CD14-positive monocyte (primary cell): Measurements from ENCODE around the gene KLK7. TPM values are rescaled to one million over a fixed set of nuclear protein-coding genes. Genes with fewer than 3 reads are reported as not detected.

Experiments used
- DNase-seq, 3 donors: peaks; one replicate each; pipeline ENCODE4 v3.0.0-alpha.2; 2011 to 2022
- H2AFZ ChIP-seq: 2 replicates; pipeline ENCODE4 v1.6.0; 2012; ENCODE audit warnings: mild to moderate bottlenecking, low read depth, low read length, inconsistent platforms; ENCODE audit not compliant: insufficient read depth, poor library complexity, severe bottlenecking
- H3K27ac ChIP-seq, 2 donors: 1 replicate in 1 of 2; 2 replicates in 1 of 2; pipeline ENCODE4 v1.5.1; 2012 to 2013; ENCODE audit warnings: low read length in 2 of 2, control low read depth in 1 of 2, inconsistent platforms in 1 of 2, low read depth in 1 of 2, mild to moderate bottlenecking in 1 of 2
- H3K27me3 ChIP-seq, 2 donors: one replicate each; pipeline versions ENCODE4 v1.6.0 to v1.6.1; 2011 to 2013; ENCODE audit warnings: low read length in 2 of 2; ENCODE audit not compliant: control insufficient read depth in 2 of 2, insufficient read depth in 2 of 2
- H3K36me3 ChIP-seq, 2 donors: replicated peaks in 1 of 2; 1 replicate in 1 of 2; 2 replicates in 1 of 2; pipeline versions ENCODE4 v1.5.1 to v1.6.1; 2012 to 2013; ENCODE audit warnings: low read length in 2 of 2, control low read depth in 1 of 2, inconsistent platforms in 1 of 2, mild to moderate bottlenecking in 1 of 2; ENCODE audit not compliant: insufficient read depth in 2 of 2, control insufficient read depth in 1 of 2
- H3K4me1 ChIP-seq, 2 donors: 1 replicate in 1 of 2; 2 replicates in 1 of 2; pipeline versions ENCODE4 v1.5.1 to v1.6.1; 2012 to 2013; ENCODE audit warnings: low read length in 2 of 2, control low read depth in 1 of 2, inconsistent platforms in 1 of 2, mild to moderate bottlenecking in 1 of 2, moderate library complexity in 1 of 2; ENCODE audit not compliant: insufficient read depth in 2 of 2, control insufficient read depth in 1 of 2
- H3K4me2 ChIP-seq: replicated peaks from 2 replicates; pipeline ENCODE3; 2012; ENCODE audit warnings: low read length, moderate library complexity, mild to moderate bottlenecking; ENCODE audit not compliant: poor library complexity, severe bottlenecking; ENCODE audit errors: extremely low read depth
- H3K4me3 ChIP-seq, 3 experiments: fragments of 200-600 bp in 1 of 3; sonication (generic) in 1 of 3; replicated peaks in 1 of 3; 1 replicate in 2 of 3; 2 replicates in 1 of 3; pipeline ENCODE4 v1.5.1; 2011 to 2013; ENCODE audit warnings: low read length in 3 of 3, mild to moderate bottlenecking in 3 of 3, control low read depth in 2 of 3, low read depth in 2 of 3, inconsistent platforms in 1 of 3, moderate library complexity in 1 of 3
- H3K79me2 ChIP-seq: 2 replicates; pipeline ENCODE4 v1.6.0; 2012; ENCODE audit warnings: mild to moderate bottlenecking, control low read depth, inconsistent platforms, low read length, moderate library complexity; ENCODE audit not compliant: insufficient read depth
- H3K9ac ChIP-seq: 2 replicates; pipeline ENCODE4 v1.6.0; 2017; ENCODE audit warnings: low read length, mild to moderate bottlenecking; ENCODE audit not compliant: insufficient read depth, poor library complexity, severe bottlenecking
- H3K9me3 ChIP-seq, 2 donors: replicated peaks in 1 of 2; 1 replicate in 1 of 2; 2 replicates in 1 of 2; pipeline versions ENCODE4 v1.5.1 to v1.6.1; 2012 to 2013; ENCODE audit warnings: low read length in 2 of 2, control low read depth in 1 of 2; ENCODE audit not compliant: control insufficient read depth in 1 of 2, insufficient read depth in 1 of 2
- H4K20me1 ChIP-seq: 2 replicates; pipeline ENCODE4 v1.6.0; 2012; ENCODE audit warnings: mild to moderate bottlenecking, low read length, control low read depth, moderate library complexity; ENCODE audit not compliant: insufficient read depth
- H3K27ac Mint-ChIP-seq, 7 donors: one replicate each; pipeline ENCODE4 v1.8.0; 2020; ENCODE audit warnings: mild to moderate bottlenecking in 7 of 7, mixed read lengths in 7 of 7, moderate library complexity in 6 of 7, inconsistent platforms in 2 of 7
- H3K27me3 Mint-ChIP-seq, 3 donors: one replicate each; pipeline ENCODE4 v1.8.0; 2021 to 2022; ENCODE audit warnings: low read depth in 3 of 3, mild to moderate bottlenecking in 3 of 3, mixed read lengths in 3 of 3, moderate library complexity in 3 of 3, inconsistent platforms in 1 of 3
- H3K36me3 Mint-ChIP-seq, 2 donors: one replicate each; pipeline ENCODE4 v1.8.0; 2020; ENCODE audit warnings: mixed read lengths in 2 of 2, inconsistent platforms in 1 of 2, mild to moderate bottlenecking in 1 of 2
- H3K4me1 Mint-ChIP-seq: one replicate; pipeline ENCODE4 v1.8.0; 2020; ENCODE audit warnings: mild to moderate bottlenecking, mixed read lengths
- H3K4me3 Mint-ChIP-seq, 2 donors: one replicate each; pipeline ENCODE4 v1.8.0; 2020; ENCODE audit warnings: mild to moderate bottlenecking in 2 of 2, mixed read lengths in 2 of 2, moderate library complexity in 1 of 2
- H3K9me3 Mint-ChIP-seq, 7 donors: one replicate each; pipeline ENCODE4 v1.8.0; 2020 to 2022; ENCODE audit warnings: mixed read lengths in 7 of 7, mild to moderate bottlenecking in 6 of 7, moderate library complexity in 6 of 7, inconsistent platforms in 2 of 7
- CTCF ChIP-seq: fragments of 200-600 bp; IDR thresholded peaks from one replicate; pipeline ENCODE4 v1.8.0; 2022; ENCODE audit warnings: antibody characterized with exemption, mild to moderate bottlenecking
- WGBS: methylation state at CpG from one replicate; pipeline ENCODE4 v1.1.5; 2013; ENCODE audit warnings: missing lambda C conversion rate; ENCODE audit not compliant: insufficient coverage; 5-methylcytosine and 5-hydroxymethylcytosine counted together
- intact Hi-C, 2 donors: fragments of 100-400 bp; cut with micrococcal nuclease; formaldehyde crosslinking; loops; one replicate each; pipeline versions ENCODE4 v1.15.0 to v1.15.1; 2023
- polyA plus RNA-seq, 3 donors: library from polyadenylated mRNA; depleted of rRNA in 1 of 3; unstranded in 2 of 3; stranded (reverse) in 1 of 3; fragments of 300-500 nt in 2 of 3; fragments of >200 nt in 1 of 3; fragmentation: Illumina TruSeq in 2 of 3; gene quantifications; 1 replicate in 2 of 3; 2 replicates in 1 of 3; pipeline ENCODE4 v1.2.3, GENCODE V29; 2012 to 2021

Gene KLK7
- polyA plus RNA-seq, 3 donors = not detected

- H3K4me2 ChIP-seq = no peak overlapping the region
- intact Hi-C loops = no loop called here
- H3K27me3 ChIP-seq = peaks cover 0 to 5% of the 10 kb centered on the region in 2 donors
- Mint-ChIP-seq H3K4me3 (no peak overlapping the region), H3K9me3 (peaks cover 0 to 5% (median 0%) of the 10 kb centered on the region in 7 donors), H3K27ac (no peak overlapping the region), H3K4me1 (no peaks in the 10 kb centered on the region), H3K36me3 (no peaks in the 10 kb centered on the region), H3K27me3 (peaks cover 18 to 44% (median 24%) of the 10 kb centered on the region in 3 donors)
- DNase-seq = no peak
- no peaks in the 10 kb centered on the region for H3K9me3 ChIP-seq
- no peak overlapping the region for H3K4me3 ChIP-seq
- H3K79me2 ChIP-seq = no peaks in the 10 kb centered on the region
- H3K36me3 ChIP-seq = no peaks in the 10 kb centered on the region
- no peaks in the 10 kb centered on the region for H3K4me1 ChIP-seq
- H3K27ac ChIP-seq = no peak overlapping the region
- H4K20me1 ChIP-seq = no peaks in the 10 kb centered on the region
- 67% methylated on average over 10 of the region's 14 CpGs for WGBS
- TF ChIP-seq CTCF = no peak
- H2AFZ ChIP-seq = no peak overlapping the region
- no peak overlapping the region for H3K9ac ChIP-seq
Observed at GRCh38 chr19:51027126-51027806, 43.5 kb upstream of the KLK7 start.

GRCh38 chr19:51026554-51026831 is 42.8 kb upstream of the KLK7 start, which contains the start of gene KLK11:
Gene KLK11, minus strand, starts transcription at chr19:51026616. Its CDS starts 985 bp downstream, at chr19:51025631.
- H3K4me1 ChIP-seq = no peaks in the 10 kb centered on the region
- no peak within 1 kb of the TSS for H3K9ac ChIP-seq
- DNase-seq = no peak
- H3K27me3 ChIP-seq = peaks cover 0 to 5% of the 10 kb centered on the region in 2 donors
- no peaks in the 10 kb centered on the region for H4K20me1 ChIP-seq
- WGBS = 76% methylated on average over 3 of the region's 11 CpGs
- H2AFZ ChIP-seq = no peak within 1 kb of the TSS
- Mint-ChIP-seq H3K27ac (peak within 1 kb of the TSS in 1 of 7 donors; percentile 9), H3K4me3 (no peak within 1 kb of the TSS), H3K36me3 (no peaks in the 10 kb centered on the region), H3K9me3 (peaks cover 0 to 5% (median 0%) of the 10 kb centered on the region in 7 donors), H3K4me1 (no peaks in the 10 kb centered on the region), H3K27me3 (peaks cover 18 to 43% (median 26%) of the 10 kb centered on the region in 3 donors)
- H3K9me3 ChIP-seq = no peaks in the 10 kb centered on the region
- H3K4me3 ChIP-seq = no peak within 1 kb of the TSS
- no peaks in the 10 kb centered on the region for H3K79me2 ChIP-seq
- intact Hi-C loops = no loop called here
- no peaks in the 10 kb centered on the region for H3K36me3 ChIP-seq
- no peak within 1 kb of the TSS for H3K4me2 ChIP-seq
- TF ChIP-seq CTCF = no peak
- H3K27ac ChIP-seq = no peak within 1 kb of the TSS
